DMS153 treated with DMSO at 0.1 percent for 48 hours (cell line): Measurements from ENCODE around the gene TRAPPC10.
"Not testable (repeated sequence)": the region's sequence is repeated elsewhere in the genome, so short reads cannot be mapped to it uniquely, and the experiment has no call there.

Experiments
- DNase-seq: peaks from one replicate; lab custom pipeline; 2025; ENCODE audit not compliant: unreplicated experiment; lab: John Stamatoyannopoulos, UW

TRAPPC10 gene

GRCh38 chr21:44085491-44086321 lies 73.6 kb downstream of the TRAPPC10 start:
- no peak for DNase-seq

GRCh38 chr21:44086636-44087425 lies 74.7 kb downstream of the TRAPPC10 start:
- DNase-seq = no peak

GRCh38 chr21:44087426-44088400 lies 75.6 kb downstream of the TRAPPC10 start:
- no peak for DNase-seq

GRCh38 chr21:44088401-44088780 lies 76.3 kb downstream of the TRAPPC10 start:
- no peak for DNase-seq

GRCh38 chr21:44089001-44089911 lies 77.1 kb downstream of the TRAPPC10 start:
- DNase-seq = no peak

- no peak for DNase-seq
Observed at GRCh38 chr21:44090325-44090724, 78.2 kb downstream of the TRAPPC10 start.

- DNase-seq = no peak
Observed at GRCh38 chr21:44092211-44092610, 80.1 kb downstream of the TRAPPC10 start.

- DNase-seq = no peak
Observed at GRCh38 chr21:44093761-44094160, 81.7 kb downstream of the TRAPPC10 start.

GRCh38 chr21:44094832-44095231 lies 82.7 kb downstream of the TRAPPC10 start:
- DNase-seq = no peak

GRCh38 chr21:44098507-44098906 lies 86.4 kb downstream of the TRAPPC10 start:
- DNase-seq = not testable (repeated sequence)

- DNase-seq = not testable (repeated sequence)
Observed at GRCh38 chr21:44098964-44099363, 86.9 kb downstream of the TRAPPC10 start.

GRCh38 chr21:44107026-44107501 lies 95.0 kb downstream of the TRAPPC10 start, which contains the start of gene PWP2:
PWP2 (plus strand) TSS chr21:44107399; CDS start chr21:44107417, 18 bp downstream.
- not testable (repeated sequence) for DNase-seq

GRCh38 chr21:44107589-44107988 lies 95.5 kb downstream of the TRAPPC10 start:
- DNase-seq = not testable (repeated sequence)

- DNase-seq = not testable (repeated sequence)
Observed at GRCh38 chr21:44113702-44114371, 101.7 kb downstream of the TRAPPC10 start.

GRCh38 chr21:44122131-44122530 lies 110.0 kb downstream of the TRAPPC10 start:
- not testable (repeated sequence) for DNase-seq

- not testable (repeated sequence) for DNase-seq
Observed at GRCh38 chr21:44127827-44128226, 115.7 kb downstream of the TRAPPC10 start.

GRCh38 chr21:44133715-44134057 lies 121.6 kb downstream of the TRAPPC10 start:
- not testable (repeated sequence) for DNase-seq

GRCh38 chr21:44134732-44135131 lies 122.6 kb downstream of the TRAPPC10 start:
- DNase-seq = not testable (repeated sequence)

- DNase-seq = not testable (repeated sequence)
Observed at GRCh38 chr21:44138039-44138438, 125.9 kb downstream of the TRAPPC10 start.
